Testis (tissue), 2 donors: ENCODE data around the gene EYA2.

ENCODE experiments used
- CTCF ChIP-seq, 3 experiments: fragments of 450-650 bp in 2 of 3; fragments of 200-600 bp in 1 of 3; sonication (generic) in 1 of 3; IDR thresholded peaks; one replicate each; pipeline ENCODE4 v1.5.1; 2016 to 2019; ENCODE audit warnings: antibody characterized with exemption in 3 of 3, mild to moderate bottlenecking in 2 of 3, moderate library complexity in 1 of 3
- POLR2A ChIP-seq: fragments of 450-650 bp; IDR thresholded peaks from one replicate; pipeline ENCODE4 v1.6.1; 2017; ENCODE audit warnings: antibody characterized with exemption, mild to moderate bottlenecking, moderate library complexity

- no peak for TF ChIP-seq CTCF (IDR thresholded peaks at IDR 0.05)
- no peak for TF ChIP-seq POLR2A
These were observed 304.4 kb downstream of the EYA2 start for GRCh38 chr20:47198996-47199552.
